Parathyroid adenoma (tissue), 2 donors: ENCODE results near the gene HMOX2.

ENCODE experiments used
- H2AFZ ChIP-seq: fragments of 300-600 bp; sonication (generic); one replicate; pipeline ENCODE4 v1.7.0; 2017; ENCODE audit warnings: antibody characterized with exemption, mild to moderate bottlenecking
- H3K27ac ChIP-seq: fragments of 300-600 bp; sonication (generic); one replicate; pipeline ENCODE4 v1.7.0; 2017
- H3K27me3 ChIP-seq: fragments of 300-600 bp; sonication (generic); one replicate; pipeline ENCODE4 v1.7.0; 2017; ENCODE audit warnings: low read length; ENCODE audit not compliant: control insufficient read depth, insufficient read depth
- H3K36me3 ChIP-seq: fragments of 300-600 bp; sonication (generic); one replicate; pipeline ENCODE4 v1.7.0; 2017; ENCODE audit warnings: low read length; ENCODE audit not compliant: control insufficient read depth, insufficient read depth
- H3K4me1 ChIP-seq: fragments of 300-600 bp; sonication (generic); one replicate; pipeline ENCODE4 v1.7.0; 2017; ENCODE audit warnings: control low read depth
- H3K4me2 ChIP-seq: fragments of 300-600 bp; sonication (generic); one replicate; pipeline ENCODE4 v1.7.0; 2017; ENCODE audit warnings: low read length
- H3K4me3 ChIP-seq: fragments of 300-600 bp; sonication (generic); one replicate; pipeline ENCODE4 v1.7.0; 2017; ENCODE audit warnings: low read depth, low read length
- H3K79me2 ChIP-seq: fragments of 300-600 bp; sonication (generic); one replicate; pipeline ENCODE4 v1.7.0; 2017; ENCODE audit warnings: control low read depth
- H3K9ac ChIP-seq: fragments of 300-600 bp; sonication (generic); one replicate; pipeline ENCODE4 v1.7.0; 2017; ENCODE audit warnings: mild to moderate bottlenecking
- H3K9me3 ChIP-seq: fragments of 300-600 bp; sonication (generic); one replicate; pipeline ENCODE4 v1.7.0; 2017; ENCODE audit warnings: low read length; ENCODE audit not compliant: control insufficient read depth
- CTCF ChIP-seq: fragments of 300-600 bp; sonication (generic); IDR thresholded peaks from one replicate; pipeline ENCODE4 v1.7.0; 2017; ENCODE audit warnings: antibody characterized with exemption, mild to moderate bottlenecking
- donor health status: primary hyperparathyroidism.

The HMOX2 gene

GRCh38 chr16:4488499-4488967, 12.3 kb downstream of the HMOX2 start:
- no peaks in the 10 kb centered on the region for H3K9me3 ChIP-seq
- H3K79me2 ChIP-seq: peaks cover 58% of the 10 kb centered on the region
- no peaks in the 10 kb centered on the region for H3K4me1 ChIP-seq
- H3K9ac ChIP-seq: no peak overlapping the region
- H3K4me3 ChIP-seq: no peak overlapping the region
- H3K27ac ChIP-seq: no peak overlapping the region
- H2AFZ ChIP-seq: no peak overlapping the region
- H3K36me3 ChIP-seq: no peaks in the 10 kb centered on the region
- TF ChIP-seq CTCF: no peak
- no peak overlapping the region for H3K4me2 ChIP-seq
- no peaks in the 10 kb centered on the region for H3K27me3 ChIP-seq

GRCh38 chr16:4489030-4489429, 12.8 kb downstream of the HMOX2 start:
- TF ChIP-seq CTCF: no peak
- H2AFZ ChIP-seq: no peak overlapping the region
- peaks cover 57% of the 10 kb centered on the region for H3K79me2 ChIP-seq
- H3K9me3 ChIP-seq: no peaks in the 10 kb centered on the region
- no peaks in the 10 kb centered on the region for H3K4me1 ChIP-seq
- no peak overlapping the region for H3K4me3 ChIP-seq
- no peaks in the 10 kb centered on the region for H3K36me3 ChIP-seq
- H3K27me3 ChIP-seq: no peaks in the 10 kb centered on the region
- H3K9ac ChIP-seq: no peak overlapping the region
- no peak overlapping the region for H3K27ac ChIP-seq
- H3K4me2 ChIP-seq: no peak overlapping the region

- no peaks in the 10 kb centered on the region for H3K4me1 ChIP-seq
Observed at GRCh38 chr16:4491898-4492297, 15.7 kb downstream of the HMOX2 start.

GRCh38 chr16:4494746-4495490, 18.7 kb downstream of the HMOX2 start:
- Histone ChIP-seq H2AFZ (no peak overlapping the region), H3K4me3 (no peak overlapping the region), H3K27ac (no peak overlapping the region), H3K4me2 (no peak overlapping the region), H3K9me3 (no peaks in the 10 kb centered on the region), H3K79me2 (peaks cover 27% of the 10 kb centered on the region), H3K4me1 (peaks cover 5% of the 10 kb centered on the region), H3K9ac (no peak overlapping the region), H3K27me3 (no peaks in the 10 kb centered on the region), H3K36me3 (no peaks in the 10 kb centered on the region)
- no peak for TF ChIP-seq CTCF

More at GRCh38 chr16:4491898-4492297, 15.7 kb downstream of the HMOX2 start:
- H3K27me3 ChIP-seq: no peaks in the 10 kb centered on the region
- H3K36me3 ChIP-seq: no peaks in the 10 kb centered on the region
- no peak overlapping the region for H2AFZ ChIP-seq
- no peak overlapping the region for H3K9ac ChIP-seq
- H3K4me3 ChIP-seq: no peak overlapping the region
- H3K79me2 ChIP-seq: peaks cover 33% of the 10 kb centered on the region
- no peak overlapping the region for H3K27ac ChIP-seq
- no peak overlapping the region for H3K4me2 ChIP-seq
- no peak for TF ChIP-seq CTCF
- H3K9me3 ChIP-seq: no peaks in the 10 kb centered on the region

- Histone ChIP-seq H3K27ac (no peak overlapping the region), H3K4me1 (peaks cover 5% of the 10 kb centered on the region), H2AFZ (no peak overlapping the region), H3K4me2 (no peak overlapping the region), H3K4me3 (no peak overlapping the region), H3K9ac (no peak overlapping the region), H3K27me3 (no peaks in the 10 kb centered on the region), H3K79me2 (peaks cover 19% of the 10 kb centered on the region), H3K9me3 (no peaks in the 10 kb centered on the region), H3K36me3 (no peaks in the 10 kb centered on the region)
- no peak for TF ChIP-seq CTCF
Observed at GRCh38 chr16:4495766-4496165, 19.6 kb downstream of the HMOX2 start.
